GM12878 (cell line): ENCODE data around the gene MLXIPL. TPM values are rescaled to one million over a fixed set of nuclear protein-coding genes. Genes with fewer than 3 reads are reported as not detected.
"Not testable (repeated sequence)": the region's sequence is repeated elsewhere in the genome, so short reads cannot be mapped to it uniquely, and the experiment has no call there.

Experiments used
- ATAC-seq: fragments of 200-7000 bp; cut with Tn5 transposase; 3 replicates; pipeline ENCODE4 v1.9.1; 2020; ENCODE audit warnings: mild to moderate bottlenecking, moderate library complexity
- BruUV-seq: library from RNA; stranded (reverse); fragments of 400-500 nt; replicated peaks from 2 replicates; lab custom pipeline; 2021; lab: Mats Ljungman, UMichigan
- CTCF ChIA-PET: fragments of 300-600 bp; sonication (Branson Sonifier 250); formaldehyde crosslinking; extraction: SDS; loops from one replicate; lab custom pipeline; 2021; ENCODE audit warnings: inconsistent platforms; lab: Yijun Ruan, JAX
- POLR2A ChIA-PET: fragments of 350-600 bp; formaldehyde crosslinking; extraction: SDS; loops from one replicate; lab custom pipeline; 2021; ENCODE audit warnings: inconsistent platforms; lab: Charles Lee
- RAD21 ChIA-PET: fragments of 300-600 bp; sonication (Branson Sonifier 250); formaldehyde crosslinking; loops from one replicate; lab custom pipeline; 2023; ENCODE audit warnings: antibody characterized with exemption; ENCODE audit not compliant: unreplicated experiment; lab: Charles Lee
- SMC1A ChIA-PET: fragments of 300-600 bp; sonication (Branson Sonifier 250); formaldehyde crosslinking; loops from one replicate; lab custom pipeline; 2023; ENCODE audit not compliant: unreplicated experiment, uncharacterized antibody; lab: Charles Lee
- DNase-seq: peaks from one replicate; pipeline ENCODE4 v3.0.0-alpha.2; 2011; ENCODE audit warnings: low read depth, low spot score
- FAIRE-seq: peaks from 3 replicates; lab custom pipeline; 2011; peaks lifted over from hg19 to GRCh38; lab: Jason Lieb, UNC
- H2AFZ ChIP-seq: 2 replicates; pipeline ENCODE4 v1.6.0; 2011; ENCODE audit warnings: low read depth, low read length, control low read depth; ENCODE audit not compliant: control insufficient read depth
- H3K27ac ChIP-seq: 2 replicates; pipeline ENCODE4 v1.5.1; 2011; ENCODE audit warnings: control low read depth; ENCODE audit not compliant: control insufficient read depth, insufficient read depth
- H3K27me3 ChIP-seq, 2 experiments: replicated peaks in 1 of 2; 2 replicates each; pipeline versions ENCODE4 v1.6.0 to v1.6.1; 2011; ENCODE audit warnings: low read length in 1 of 2; ENCODE audit not compliant: control insufficient read depth in 2 of 2, insufficient read depth in 2 of 2
- H3K36me3 ChIP-seq, 2 experiments: 2 replicates each; pipeline ENCODE4 v1.5.1; 2011; ENCODE audit warnings: low read length in 1 of 2; ENCODE audit not compliant: control insufficient read depth in 2 of 2, insufficient read depth in 2 of 2
- H3K4me1 ChIP-seq: 2 replicates; pipeline ENCODE4 v1.6.1; 2011; ENCODE audit warnings: mild to moderate bottlenecking, low read length, moderate library complexity, mixed read lengths; ENCODE audit not compliant: control insufficient read depth, insufficient read depth
- H3K4me2 ChIP-seq: 2 replicates; pipeline ENCODE4 v1.6.0; 2011; ENCODE audit warnings: control low read depth; ENCODE audit not compliant: control insufficient read depth, insufficient read depth
- H3K4me3 ChIP-seq: fragments of 200-600 bp; sonication (generic); 2 replicates; pipeline ENCODE4 v1.5.1; 2016
- H3K79me2 ChIP-seq: 2 replicates; pipeline ENCODE4 v1.6.0; 2011; ENCODE audit warnings: low read length; ENCODE audit not compliant: control insufficient read depth, insufficient read depth
- H3K9ac ChIP-seq: 2 replicates; pipeline ENCODE4 v1.8.0; 2011; ENCODE audit warnings: low read length, control low read depth, mixed read lengths; ENCODE audit not compliant: control insufficient read depth, insufficient read depth
- H3K9me3 ChIP-seq: replicated peaks from 3 replicates; pipeline ENCODE4 v1.5.1; 2011; ENCODE audit warnings: mild to moderate bottlenecking, low read length; ENCODE audit not compliant: control insufficient read depth, insufficient read depth
- H4K20me1 ChIP-seq: 2 replicates; pipeline ENCODE4 v1.6.0; 2011; ENCODE audit not compliant: control insufficient read depth, insufficient read depth
- IKZF1 ChIP-seq: fragments of 450-650 bp; conservative IDR thresholded peaks from 2 replicates; pipeline ENCODE4 v1.6.1; 2017; ENCODE audit warnings: antibody characterized with exemption, mild to moderate bottlenecking
- NFYB ChIP-seq: IDR thresholded peaks from 2 replicates; pipeline ENCODE4 v1.6.1; 2011; ENCODE audit warnings: low read depth, mild to moderate bottlenecking, low read length, improper control_type of control experiment, moderate library complexity; ENCODE audit not compliant: insufficient read depth
- SMAD1 ChIP-seq: fragments of 450-650 bp; IDR thresholded peaks from 2 replicates; pipeline ENCODE4 v1.6.1; 2018; ENCODE audit warnings: mild to moderate bottlenecking, low read depth; ENCODE audit not compliant: partially characterized antibody
- WGBS: methylation state at CpG from one replicate; pipeline ENCODE4 v1.1.6; 2016; ENCODE audit warnings: low lambda C conversion rate; ENCODE audit not compliant: insufficient replicate concordance, insufficient coverage; ENCODE audit errors: missing lambda C conversion rate; 5-methylcytosine and 5-hydroxymethylcytosine counted together
- in situ Hi-C: fragments of 300-500 bp; cut with MboI; formaldehyde crosslinking; loops from 9 replicates; pipeline ENCODE4 v1.14.3; 2018; ENCODE audit warnings: mixed read lengths
- intact Hi-C: fragments of 100-400 bp; cut with micrococcal nuclease; formaldehyde crosslinking; loops from one replicate; pipeline ENCODE4 v1.14.2; 2022; ENCODE audit not compliant: unreplicated experiment
- polyA plus RNA-seq, 11 experiments: library from polyadenylated mRNA; depleted of rRNA in 4 of 11; unstranded in 6 of 11; stranded (reverse) in 5 of 11; fragments of >200 nt; fragmentation: Nextera tagmentation in 4 of 11; fragmentation: Illumina TruSeq in 1 of 11; extraction: Ambion mirVana in 4 of 11; extraction: Trizol in 1 of 11; gene quantifications; 1 replicate in 1 of 11; 2 replicates in 10 of 11; pipeline versions ENCODE4 v1.2.1 to v1.2.3, GENCODE V29; 2011 to 2016; ENCODE audit warnings: inconsistent platforms in 2 of 11, missing spikeins in 2 of 11, low read depth in 1 of 11
- total RNA-seq, 4 experiments: library from RNA; depleted of rRNA in 3 of 4; stranded (reverse); fragments of >200 nt in 3 of 4; fragmentation: Illumina TruSeq in 1 of 4; extraction: Trizol in 1 of 4; gene quantifications; 2 replicates each; pipeline versions ENCODE4 v1.2.1 to v1.2.3, GENCODE V29; 2013 to 2021

Gene MLXIPL
- total and polyA plus RNA-seq, 10 of the 15 experiments (the other 5 are each of a cell fraction or from before 2014, with no cell fraction given) = 0.21 TPM; not detected in 9

DNA sequence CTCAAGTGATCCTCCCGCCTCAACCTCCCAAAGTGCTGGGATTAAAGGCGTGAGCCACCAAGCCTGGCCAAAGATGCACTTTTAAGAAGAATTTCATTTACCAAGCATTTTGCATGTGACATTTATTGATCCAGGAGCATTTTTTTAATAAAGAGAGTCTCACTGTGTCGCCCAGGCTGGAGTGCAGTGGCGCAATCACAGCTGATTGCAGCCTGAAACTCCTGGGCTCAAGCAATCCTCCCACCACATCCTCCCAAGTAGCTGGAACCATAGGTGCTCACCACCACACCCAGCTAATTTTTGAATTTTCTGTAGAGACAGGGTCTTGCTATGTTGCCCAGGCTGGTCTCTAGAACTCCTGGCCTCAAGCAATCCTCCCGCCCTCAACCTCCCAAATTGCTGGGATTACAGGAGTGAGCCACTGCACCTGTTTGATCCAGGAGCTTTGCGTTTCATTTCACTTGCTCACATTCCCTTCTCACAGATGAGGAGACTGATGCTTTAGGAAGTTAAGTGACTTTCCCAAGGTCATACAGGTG, 41.6 kb downstream of the MLXIPL start (continued):
- TF ChIP-seq IKZF1 = no peak
- no peak for TF ChIP-seq NFYB
- TF ChIP-seq SMAD1 = no peak
- TF ChIP-seq, all 136 proteins: peak for 0

DNA sequence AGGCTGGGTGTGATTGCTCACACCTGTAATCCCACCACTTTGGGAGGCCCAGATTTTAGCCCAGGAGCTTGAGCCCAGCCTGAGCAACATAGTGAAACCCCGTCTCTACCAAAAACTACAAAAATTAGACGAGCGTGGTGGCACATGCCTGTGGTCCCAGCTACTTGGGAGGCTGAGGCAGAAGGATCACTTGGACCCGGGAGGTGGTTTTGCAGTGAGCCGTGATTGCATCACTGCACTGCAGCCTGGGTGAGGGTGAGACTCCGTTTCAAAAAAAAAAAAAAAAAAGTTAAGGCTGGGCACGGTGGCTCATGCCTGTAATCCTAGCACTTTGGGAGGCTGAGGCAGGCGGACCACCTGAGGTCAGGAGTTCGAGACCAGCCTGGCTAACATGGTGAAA, 43.3 kb downstream of the MLXIPL start:
- H3K4me2 ChIP-seq, in situ Hi-C loops, H3K4me3 ChIP-seq, FAIRE-seq, H2AFZ ChIP-seq, H3K36me3 ChIP-seq, H4K20me1 ChIP-seq, DNase-seq, RAD21 ChIA-PET, SMC1A ChIA-PET, BruUV-seq, H3K27ac ChIP-seq, intact Hi-C loops, CTCF ChIA-PET, ATAC-seq, H3K27me3 ChIP-seq, H3K9ac ChIP-seq, H3K9me3 ChIP-seq: not testable (repeated sequence)
- 80% methylated on average over 8 of the region's 9 CpGs for WGBS
- peaks cover 15% of the 10 kb centered on the region for H3K4me1 ChIP-seq
- peaks cover 20% of the 10 kb centered on the region for H3K79me2 ChIP-seq
- POLR2A ChIA-PET = interaction anchor here (0.7 kb wide), 1 partner anchor 95 kb away, joined by 4 read pairs; no protein-coding TSS in a partner anchor
